ENCODE results near the gene HMCN2.

- no peak for TF ChIP-seq ZNF274 (IDR thresholded peaks at IDR 0.05; ENCODE audit: low read depth, low read length)
- TF ChIP-seq YY1 (IDR thresholded peaks at IDR 0.05; ENCODE audit: insufficient read depth, insufficient read length), result no peak
Observed at GRCh38 chr9:130359819-130360218, 94.3 kb downstream of the HMCN2 start.
